HL-60 (cell line): ENCODE results near the gene HES5.

ENCODE experiments used
- GABPA ChIP-seq: IDR thresholded peaks from 2 replicates; pipeline ENCODE4 v1.6.1; 2012; ENCODE audit warnings: low read depth
- TF ChIP-seq, protein P1 (sequence below): IDR thresholded peaks from one replicate; pipeline ENCODE4 v1.5.1; 2011; ENCODE audit warnings: low read length, control low read depth, inconsistent platforms; ENCODE audit not compliant: insufficient read depth

DNA sequence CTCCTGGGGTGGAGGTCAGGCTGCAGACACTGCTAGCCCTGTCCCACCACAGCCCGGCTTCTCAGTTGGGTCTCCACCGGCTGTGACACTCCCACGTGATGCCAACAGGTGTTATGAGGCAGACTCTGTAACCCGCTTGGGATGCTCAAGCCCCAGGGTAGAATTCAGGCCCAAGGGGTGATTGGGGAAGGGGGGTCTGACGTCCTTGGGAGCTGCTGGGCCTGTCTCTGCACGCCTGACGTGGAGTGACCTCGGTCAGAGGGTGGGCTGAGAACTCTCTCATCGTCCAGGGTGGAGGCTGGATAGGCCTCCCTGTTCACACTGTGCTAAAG is 7.7 kb upstream of the HES5 start:
- TF ChIP-seq, protein P1, sequence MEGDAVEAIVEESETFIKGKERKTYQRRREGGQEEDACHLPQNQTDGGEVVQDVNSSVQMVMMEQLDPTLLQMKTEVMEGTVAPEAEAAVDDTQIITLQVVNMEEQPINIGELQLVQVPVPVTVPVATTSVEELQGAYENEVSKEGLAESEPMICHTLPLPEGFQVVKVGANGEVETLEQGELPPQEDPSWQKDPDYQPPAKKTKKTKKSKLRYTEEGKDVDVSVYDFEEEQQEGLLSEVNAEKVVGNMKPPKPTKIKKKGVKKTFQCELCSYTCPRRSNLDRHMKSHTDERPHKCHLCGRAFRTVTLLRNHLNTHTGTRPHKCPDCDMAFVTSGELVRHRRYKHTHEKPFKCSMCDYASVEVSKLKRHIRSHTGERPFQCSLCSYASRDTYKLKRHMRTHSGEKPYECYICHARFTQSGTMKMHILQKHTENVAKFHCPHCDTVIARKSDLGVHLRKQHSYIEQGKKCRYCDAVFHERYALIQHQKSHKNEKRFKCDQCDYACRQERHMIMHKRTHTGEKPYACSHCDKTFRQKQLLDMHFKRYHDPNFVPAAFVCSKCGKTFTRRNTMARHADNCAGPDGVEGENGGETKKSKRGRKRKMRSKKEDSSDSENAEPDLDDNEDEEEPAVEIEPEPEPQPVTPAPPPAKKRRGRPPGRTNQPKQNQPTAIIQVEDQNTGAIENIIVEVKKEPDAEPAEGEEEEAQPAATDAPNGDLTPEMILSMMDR: no peak
- TF ChIP-seq GABPA: no peak
